Cardiac muscle cell (in vitro differentiated cells and primary cell): ENCODE measurements around the gene KLK2. TPM values are rescaled to one million over a fixed set of nuclear protein-coding genes. Genes with fewer than 3 reads are reported as not detected.

ENCODE experiments used
- DNase-seq, 2 donors: peaks; one replicate each; pipeline versions ENCODE4 v3.0.0 to v3.0.0-alpha.2; 2010 to 2017; ENCODE audit warnings: low read depth in 1 of 2, low spot score in 1 of 2
- H3K27ac ChIP-seq: fragments of 200-600 bp; sonication (generic); 2 replicates; pipeline ENCODE4 v1.5.1; 2016
- H3K27me3 ChIP-seq: fragments of 200-600 bp; sonication (generic); 2 replicates; pipeline ENCODE4 v1.6.0; 2016; ENCODE audit warnings: control low read depth
- H3K36me3 ChIP-seq: fragments of 200-600 bp; sonication (generic); 2 replicates; pipeline ENCODE4 v1.5.1; 2016; ENCODE audit warnings: control low read depth
- H3K4me1 ChIP-seq: fragments of 200-600 bp; sonication (generic); 2 replicates; pipeline ENCODE4 v1.8.1; 2017; ENCODE audit warnings: low read depth, mild to moderate bottlenecking, mixed run types
- H3K4me3 ChIP-seq: fragments of 200-600 bp; sonication (generic); 2 replicates; pipeline ENCODE4 v1.5.1; 2016; ENCODE audit warnings: mild to moderate bottlenecking
- H3K9me3 ChIP-seq: fragments of 200-600 bp; sonication (generic); 2 replicates; pipeline ENCODE4 v1.5.1; 2017; ENCODE audit warnings: low read depth, mild to moderate bottlenecking, control low read depth
- CTCF ChIP-seq: IDR thresholded peaks from 2 replicates; pipeline ENCODE4 v1.5.1; 2012; ENCODE audit warnings: low read depth, mild to moderate bottlenecking, low read length
- polyA plus RNA-seq: library from polyadenylated mRNA; unstranded; fragments of >200 nt; fragmentation: Nextera tagmentation; extraction: Ambion mirVana; gene quantifications from 2 replicates; pipeline ENCODE4 v1.2.1, GENCODE V29; 2016
- total RNA-seq: library from RNA; depleted of rRNA; stranded (reverse); fragments of >200 nt; gene quantifications from 2 replicates; pipeline ENCODE4 v1.2.3, GENCODE V29; 2016

The KLK2 gene
- total and polyA plus RNA-seq, 2 experiments from 2014 or later, result not detected

- Histone ChIP-seq H3K27me3 (peaks cover 21% of the 10 kb centered on the region), H3K9me3 (no peaks in the 10 kb centered on the region), H3K36me3 (no peaks in the 10 kb centered on the region), H3K27ac (no peak overlapping the region), H3K4me3 (no peak overlapping the region), H3K4me1 (no peaks in the 10 kb centered on the region)
- DNase-seq, result no peak
- TF ChIP-seq CTCF, result no peak
Measured at GRCh38 chr19:50861010-50861409, 12.2 kb upstream of the KLK2 start.

GRCh38 chr19:50861496-50862286 lies 11.5 kb upstream of the KLK2 start:
- no peak for DNase-seq
- H3K4me1 ChIP-seq, result no peaks in the 10 kb centered on the region
- TF ChIP-seq CTCF, result no peak
- peaks cover 17% of the 10 kb centered on the region for H3K27me3 ChIP-seq
- no peak overlapping the region for H3K4me3 ChIP-seq
- no peaks in the 10 kb centered on the region for H3K9me3 ChIP-seq
- H3K36me3 ChIP-seq, result no peaks in the 10 kb centered on the region
- H3K27ac ChIP-seq, result no peak overlapping the region

GRCh38 chr19:50869479-50869878 lies 3.8 kb upstream of the KLK2 start:
- Histone ChIP-seq H3K9me3 (no peaks in the 10 kb centered on the region), H3K27ac (no peak overlapping the region), H3K36me3 (no peaks in the 10 kb centered on the region), H3K4me3 (no peak overlapping the region), H3K4me1 (no peaks in the 10 kb centered on the region), H3K27me3 (peaks cover 43% of the 10 kb centered on the region)
- TF ChIP-seq CTCF, result no peak
- no peak for DNase-seq

GRCh38 chr19:50870417-50871089 lies 2.7 kb upstream of the KLK2 start:
- peak in 1 of 2 donors; percentile 21 for DNase-seq
- TF ChIP-seq CTCF, result peak; percentile 20
- Histone ChIP-seq H3K4me1 (no peaks in the 10 kb centered on the region), H3K9me3 (no peaks in the 10 kb centered on the region), H3K36me3 (no peaks in the 10 kb centered on the region), H3K27ac (no peak overlapping the region), H3K4me3 (no peak overlapping the region), H3K27me3 (peaks cover 49% of the 10 kb centered on the region)

- DNase-seq, result no peak
- TF ChIP-seq CTCF, result no peak
Measured at GRCh38 chr19:50874211-50874610, 972 bp downstream of the KLK2 start.

More at GRCh38 chr19:50874211-50874610, 972 bp downstream of the KLK2 start:
- peaks cover 60% of the 10 kb centered on the region for H3K27me3 ChIP-seq
- H3K4me3 ChIP-seq, result no peak overlapping the region
- H3K27ac ChIP-seq, result no peak overlapping the region
- no peaks in the 10 kb centered on the region for H3K9me3 ChIP-seq
- no peaks in the 10 kb centered on the region for H3K36me3 ChIP-seq
- no peaks in the 10 kb centered on the region for H3K4me1 ChIP-seq
